HTERT RPE-1 (cell line): ENCODE measurements around the gene POFUT2.

Experiments
- in situ Hi-C: fragments of 300-500 bp; cut with MboI; formaldehyde crosslinking; loops from 4 replicates; pipeline ENCODE4 v1.14.3; 2020; ENCODE audit warnings: low sequenced_read_pairs

POFUT2 gene

DNA sequence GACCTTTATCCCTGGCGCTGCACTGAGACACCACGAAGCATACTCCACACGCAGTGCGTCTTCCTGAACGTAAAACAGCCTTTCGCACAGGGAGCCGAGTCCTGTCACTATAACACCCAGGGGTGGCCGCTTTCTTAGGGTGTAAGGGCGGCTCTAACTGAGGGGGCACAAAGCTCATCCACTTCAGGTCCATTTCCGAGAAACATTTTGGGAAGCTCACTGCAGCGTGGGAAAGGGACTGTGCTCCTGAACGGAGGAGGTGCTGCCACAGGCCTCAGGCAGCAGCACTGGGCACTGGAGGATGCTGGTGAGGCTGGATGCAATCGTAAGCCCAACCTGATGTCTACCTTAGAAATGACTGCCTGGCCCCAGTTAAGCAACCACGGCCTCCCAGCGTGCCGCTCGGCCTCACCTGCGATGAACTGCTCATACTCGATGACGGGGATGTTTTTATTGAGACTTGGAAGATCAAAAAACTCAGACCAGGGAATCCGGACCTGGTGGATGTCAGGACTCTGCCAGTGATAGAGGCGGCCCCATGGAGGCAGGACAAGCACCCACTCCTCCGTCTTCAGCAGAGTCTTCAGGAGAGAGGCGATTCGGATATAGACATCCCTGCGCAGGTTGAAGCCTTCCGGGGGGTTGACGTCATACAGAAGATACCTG, 2.3 kb downstream of the POFUT2 start:
- in situ Hi-C loops = no loop called here

GRCh38 chr21:45284456-45284741, 3.3 kb downstream of the POFUT2 start:
- in situ Hi-C loops = no loop called here

GRCh38 chr21:45283611-45284455, 3.9 kb downstream of the POFUT2 start:
- in situ Hi-C loops = no loop called here

DNA sequence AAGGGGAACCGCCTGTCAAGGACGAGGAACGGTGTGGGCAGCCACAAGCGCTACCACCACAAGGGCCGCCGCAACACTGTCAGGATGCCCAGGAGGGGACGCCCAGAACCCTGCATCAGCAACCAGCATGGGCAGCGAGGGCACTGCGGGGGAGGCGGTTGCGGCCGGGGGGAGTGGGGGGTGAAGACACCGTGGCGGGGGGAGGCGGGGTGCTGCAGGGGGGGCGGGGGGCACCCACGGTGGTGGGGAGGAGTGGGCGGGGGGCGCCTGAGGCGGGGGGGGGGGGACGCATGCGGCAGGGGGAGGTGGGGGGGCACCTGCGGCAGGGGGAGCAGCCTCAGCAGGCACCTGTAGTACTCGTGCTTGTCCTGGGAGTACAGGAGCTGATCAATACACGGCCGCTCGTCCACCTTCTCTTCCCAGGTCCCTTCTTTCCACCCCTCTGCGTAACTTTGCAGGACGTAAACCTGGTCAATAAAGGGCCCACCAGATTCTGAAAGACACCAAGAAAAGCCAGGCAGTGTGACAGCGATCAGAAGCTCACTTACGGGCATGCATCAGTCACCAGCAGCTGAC, 4.6 kb downstream of the POFUT2 start:
- in situ Hi-C loops = no loop called here

GRCh38 chr21:45282283-45283034, 5.2 kb downstream of the POFUT2 start:
- in situ Hi-C loops = no loop called here

DNA sequence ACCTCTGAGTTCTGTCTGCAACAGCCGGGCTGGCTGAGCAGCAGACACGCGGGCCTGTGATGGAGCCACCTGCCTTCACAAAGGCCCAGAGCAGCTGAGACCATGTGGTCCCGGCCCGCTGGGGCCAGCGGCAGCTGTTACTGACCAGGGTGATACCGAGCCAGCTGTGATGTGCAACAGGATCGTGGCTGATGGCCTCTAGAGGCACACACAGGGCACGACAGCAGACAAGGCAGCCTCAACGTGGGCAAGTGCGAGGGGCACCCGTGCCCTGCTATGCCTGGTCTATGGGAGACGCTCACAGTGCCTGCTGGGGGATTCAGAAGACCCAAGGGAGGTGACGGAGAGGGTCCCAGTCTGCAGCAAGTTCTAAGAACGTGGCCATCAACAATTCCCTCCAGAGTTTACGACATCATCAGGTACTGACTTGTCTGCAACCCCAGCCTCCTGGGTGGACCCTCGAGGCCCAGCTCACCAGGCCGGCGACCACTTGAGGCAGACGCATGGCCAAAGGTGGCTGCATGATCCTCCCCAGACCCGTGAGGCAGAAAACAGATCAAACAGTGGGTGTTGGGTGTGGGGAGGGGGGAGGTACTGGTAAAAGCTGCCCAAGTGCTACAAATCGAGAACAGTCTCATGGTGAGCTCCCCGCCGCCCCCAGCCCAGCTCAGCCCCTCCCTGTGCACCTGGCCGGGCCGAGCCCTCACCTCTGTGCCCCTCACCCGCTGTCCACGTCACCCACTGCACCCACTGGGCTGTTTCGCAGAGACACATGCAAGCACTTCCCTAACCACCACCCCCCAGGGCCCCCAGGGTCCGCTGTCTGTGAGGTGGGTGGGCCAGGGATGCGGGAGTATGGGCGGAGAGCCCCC, 6.0 kb downstream of the POFUT2 start:
- in situ Hi-C loops = no loop called here

GRCh38 chr21:45280969-45281368, 6.7 kb downstream of the POFUT2 start:
- in situ Hi-C loops = no loop called here

GRCh38 chr21:45280178-45280821, 7.4 kb downstream of the POFUT2 start:
- in situ Hi-C loops = no loop called here

DNA sequence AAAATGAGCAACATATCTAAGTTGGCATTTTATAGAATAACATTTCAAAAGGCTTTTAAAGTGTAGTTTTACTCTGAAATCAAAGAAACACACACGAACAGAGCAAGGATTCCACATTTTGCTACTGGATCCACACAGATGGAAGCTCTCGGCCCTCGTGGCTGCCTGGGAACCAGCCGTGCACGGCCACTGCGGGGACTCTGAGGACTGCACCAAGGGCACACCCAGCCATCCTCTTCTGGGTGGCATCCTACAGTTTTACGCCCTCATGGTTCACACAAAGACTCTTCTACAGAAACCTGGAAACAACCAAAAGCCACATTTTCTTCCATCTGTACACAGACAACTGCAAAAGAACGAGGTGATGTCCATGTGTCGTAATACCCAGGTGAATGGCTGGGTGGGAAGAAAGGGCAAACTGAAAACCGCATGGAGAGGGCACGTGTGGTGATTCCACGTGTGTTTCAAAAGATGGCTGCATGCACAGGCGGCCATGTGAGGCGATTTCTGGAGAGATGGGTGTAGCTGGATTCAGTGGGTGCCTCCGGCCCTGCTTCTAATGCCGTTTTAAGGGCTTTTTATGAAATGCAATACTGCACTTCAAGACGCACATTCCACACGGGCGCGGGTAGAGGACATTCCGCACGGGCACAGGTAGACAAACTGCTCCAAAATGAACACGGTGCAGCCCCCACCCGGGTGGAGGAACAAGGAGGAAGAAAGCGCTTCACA, 8.1 kb downstream of the POFUT2 start:
- in situ Hi-C loops = no loop called here

DNA sequence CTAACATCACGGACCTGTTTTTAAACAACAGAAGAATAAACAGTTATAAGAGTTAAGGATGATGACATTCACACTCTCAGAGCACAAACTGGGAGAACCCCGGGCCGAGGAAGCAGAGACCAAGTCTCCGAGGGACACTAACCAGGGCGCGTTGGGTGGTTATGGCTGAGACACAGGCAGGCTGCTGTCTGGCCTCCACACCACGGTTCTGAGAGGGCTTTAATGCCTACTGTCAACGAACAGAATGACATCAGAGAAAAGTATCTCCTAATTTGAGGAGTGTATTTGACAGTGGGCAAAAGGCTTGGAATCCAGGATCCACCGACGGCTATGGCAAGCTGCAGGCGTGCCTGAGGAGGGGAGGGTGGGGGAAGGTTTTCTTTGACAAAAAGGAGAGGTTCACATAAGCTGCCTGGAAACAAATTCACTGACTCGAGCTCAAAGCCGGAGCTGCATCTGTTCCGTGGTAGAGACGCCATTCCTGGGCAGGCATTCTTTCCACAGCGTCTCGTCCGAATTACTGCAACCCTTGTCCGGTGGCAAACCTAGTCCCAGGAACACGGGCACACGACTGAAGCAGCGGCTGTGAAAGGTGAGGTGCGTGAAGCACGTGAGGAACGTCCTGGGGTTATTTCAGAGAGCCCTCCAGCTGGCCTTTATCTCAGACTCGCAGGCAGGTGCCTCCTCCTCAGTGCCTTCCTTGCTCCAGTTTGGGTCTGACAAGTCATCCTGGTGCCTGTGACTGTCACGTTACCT, 9.4 kb downstream of the POFUT2 start:
- in situ Hi-C loops = no loop called here

DNA sequence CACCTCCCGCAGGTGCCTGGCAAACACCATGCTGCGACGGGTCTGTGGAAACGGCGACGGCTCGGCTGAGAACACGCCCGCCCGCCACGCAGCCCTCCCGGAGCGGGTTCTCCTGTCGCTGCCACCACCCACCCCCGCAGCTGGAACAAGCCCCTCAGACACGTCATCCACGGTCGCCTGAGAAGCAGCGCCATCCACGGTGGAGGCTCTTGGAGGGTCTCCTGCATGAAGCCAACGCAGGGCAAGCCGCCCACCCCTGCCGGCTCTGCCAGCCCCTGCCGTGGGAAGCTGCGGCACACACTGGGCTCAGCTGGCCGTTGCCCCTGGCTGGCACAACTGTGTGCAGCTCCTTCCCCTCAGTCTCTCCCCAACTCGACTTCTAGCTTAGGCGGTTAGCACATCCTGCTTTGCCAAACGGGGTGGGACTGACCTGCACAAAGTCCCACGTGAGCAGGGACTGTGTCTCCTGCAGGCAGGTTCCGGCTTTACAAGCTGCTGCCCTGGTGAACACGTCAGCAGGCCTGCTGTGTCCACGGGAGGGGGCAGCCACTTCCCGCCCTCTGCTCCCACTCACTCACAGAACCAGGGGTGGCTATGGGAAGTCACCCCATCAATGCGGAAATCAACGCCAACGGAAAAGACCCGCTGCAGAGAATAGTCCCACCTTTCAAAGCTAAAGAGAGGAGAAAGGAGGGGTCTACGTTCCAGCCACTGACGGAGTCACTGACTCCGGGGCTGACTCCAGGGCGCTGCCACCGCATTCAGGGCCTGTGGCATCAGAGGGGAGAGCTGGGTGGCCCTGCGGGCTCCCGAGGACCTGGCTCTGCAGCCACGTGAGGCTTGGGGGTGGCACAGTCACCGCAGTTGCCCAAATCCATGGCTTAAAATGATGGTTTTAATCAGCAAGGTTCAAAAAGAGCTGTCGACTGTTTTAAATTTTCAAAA, 10.3 kb downstream of the POFUT2 start:
- in situ Hi-C loops = no loop called here

DNA sequence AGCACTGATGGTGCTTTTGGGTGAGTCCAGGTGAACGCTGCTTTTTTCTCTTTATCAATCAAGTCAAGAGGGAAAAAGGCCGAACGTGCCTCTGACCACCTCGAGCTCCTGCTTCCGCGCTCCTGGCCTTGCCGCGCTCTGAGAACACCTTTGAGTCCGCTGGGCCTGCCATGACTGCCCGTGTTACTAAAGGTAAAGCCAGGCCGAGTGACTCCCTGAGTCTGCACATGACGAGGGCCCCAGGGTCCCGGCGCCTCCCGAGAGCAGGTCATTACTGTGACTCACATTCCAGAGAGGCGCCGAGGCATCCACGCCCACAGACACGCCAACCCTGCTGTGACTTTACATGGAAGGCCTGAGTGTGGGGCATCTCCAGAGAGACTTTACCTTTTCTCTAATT, 11.1 kb downstream of the POFUT2 start:
- in situ Hi-C loops = no loop called here

- in situ Hi-C loops = no loop called here
Measured at GRCh38 chr21:45270306-45270821, 17.3 kb downstream of the POFUT2 start.

DNA sequence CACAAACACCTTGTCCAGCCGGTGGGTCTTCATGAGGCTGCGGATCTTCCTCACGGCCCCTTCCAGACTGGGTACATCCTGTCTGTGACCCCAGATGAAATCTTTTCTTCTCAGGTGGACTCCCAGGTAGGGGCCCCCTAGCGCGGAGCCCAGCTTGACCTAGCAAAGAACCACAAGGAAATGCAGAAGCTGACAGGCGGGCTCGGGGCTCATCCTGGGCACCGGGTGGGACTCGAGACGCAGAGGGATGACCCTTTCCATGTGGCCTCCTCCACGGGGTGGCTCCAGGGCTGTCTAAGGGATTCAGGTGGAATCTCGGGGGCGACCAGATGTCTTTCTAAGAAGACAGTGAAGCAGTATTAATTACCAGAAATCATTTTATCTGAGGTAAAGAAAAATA, 17.8 kb downstream of the POFUT2 start:
- in situ Hi-C loops = no loop called here

- in situ Hi-C loops = no loop called here
Measured at GRCh38 chr21:45267390-45267760, 20.3 kb downstream of the POFUT2 start.

DNA sequence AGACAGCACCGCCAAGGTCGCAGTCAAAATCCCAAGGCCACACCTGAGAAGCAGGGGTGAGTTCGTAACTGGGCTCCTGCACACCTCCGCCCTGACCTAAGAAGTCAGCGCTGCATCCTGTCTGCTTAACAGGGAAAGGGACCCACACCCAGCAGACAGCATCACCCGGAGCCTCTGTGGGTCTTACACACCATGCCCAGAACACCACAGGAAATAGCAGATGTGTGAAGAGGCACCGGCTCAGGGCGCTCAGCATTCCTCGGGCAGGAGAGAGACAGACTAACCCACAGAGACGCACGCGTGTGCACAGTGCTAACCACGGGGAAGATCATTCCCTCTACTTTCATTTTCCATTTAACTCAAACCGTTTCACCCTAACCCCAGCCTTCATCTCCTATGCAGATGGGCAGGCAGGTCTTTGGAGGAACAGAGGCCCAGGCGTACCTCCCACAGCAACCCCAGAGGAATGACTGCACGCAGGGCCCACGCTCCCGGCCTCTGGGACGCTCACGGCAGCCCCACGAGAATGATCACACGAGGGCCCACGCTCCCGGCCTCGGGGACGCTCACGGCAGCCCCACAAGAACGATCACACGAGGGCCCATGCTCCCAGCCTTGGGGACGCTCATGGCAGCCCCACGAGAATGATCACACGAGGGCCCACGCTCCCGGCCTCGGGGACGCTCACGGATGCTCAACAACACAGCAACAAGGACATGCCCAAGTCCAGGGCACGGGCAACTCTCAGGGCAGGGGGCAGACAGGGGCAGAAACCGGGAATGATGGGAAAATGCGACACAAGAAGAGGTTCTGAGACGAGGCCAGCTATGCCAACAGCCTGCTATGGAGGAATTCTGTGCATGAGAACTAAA, 20.9 kb downstream of the POFUT2 start:
- in situ Hi-C loops = no loop called here
